Keratinocyte (primary cell): ENCODE results near the gene ARHGAP32. TPM values are rescaled to one million over a fixed set of nuclear protein-coding genes. Genes with fewer than 3 reads are reported as not detected.

Experiments used
- DNase-seq: peaks from one replicate; pipeline ENCODE4 v3.0.0-alpha.2; 2011; ENCODE audit warnings: low read depth, missing footprints, low spot score
- FAIRE-seq: peaks from 2 replicates; lab custom pipeline; 2011; peaks lifted over from hg19 to GRCh38; lab: Jason Lieb, UNC
- H2AFZ ChIP-seq: 2 replicates; pipeline ENCODE4 v1.6.0; 2012; ENCODE audit warnings: low read length, control low read depth, inconsistent platforms; ENCODE audit not compliant: control insufficient read depth
- H3K27ac ChIP-seq: 2 replicates; pipeline ENCODE4 v1.5.1; 2011; ENCODE audit warnings: low read length; ENCODE audit not compliant: control insufficient read depth, insufficient read depth
- H3K27me3 ChIP-seq: 3 replicates; pipeline ENCODE4 v1.6.0; 2011; ENCODE audit warnings: low read length; ENCODE audit not compliant: control insufficient read depth, insufficient read depth; ENCODE audit errors: extremely low read depth
- H3K36me3 ChIP-seq, 2 experiments: 2 replicates in 1 of 2; 3 replicates in 1 of 2; pipeline ENCODE4 v1.5.1; 2011; ENCODE audit warnings: low read length in 2 of 2, mild to moderate bottlenecking in 1 of 2; ENCODE audit not compliant: control insufficient read depth in 2 of 2, insufficient read depth in 2 of 2; ENCODE audit errors: extremely low read depth in 1 of 2
- H3K4me1 ChIP-seq: 3 replicates; pipeline ENCODE4 v1.5.1; 2011; ENCODE audit warnings: low read length; ENCODE audit not compliant: control insufficient read depth, insufficient read depth; ENCODE audit errors: extremely low read depth
- H3K4me2 ChIP-seq: 3 replicates; pipeline ENCODE4 v1.6.0; 2011; ENCODE audit warnings: low read depth, low read length; ENCODE audit not compliant: control insufficient read depth, insufficient read depth; ENCODE audit errors: extremely low read depth
- H3K4me3 ChIP-seq, 3 experiments: fragments of 200-600 bp in 1 of 3; sonication (generic) in 1 of 3; 2 replicates in 2 of 3; 3 replicates in 1 of 3; pipeline ENCODE4 v1.5.1; 2011 to 2016; ENCODE audit warnings: low read length in 3 of 3, mild to moderate bottlenecking in 3 of 3, control low read depth in 2 of 3, inconsistent platforms in 1 of 3, low read depth in 1 of 3, mixed read lengths in 1 of 3, mixed run types in 1 of 3, moderate library complexity in 1 of 3; ENCODE audit not compliant: control insufficient read depth in 2 of 3, insufficient read depth in 2 of 3; ENCODE audit errors: extremely low read depth in 1 of 3
- H3K79me2 ChIP-seq: 2 replicates; pipeline ENCODE4 v1.6.0; 2012; ENCODE audit warnings: low read length; ENCODE audit not compliant: control insufficient read depth, insufficient read depth
- H3K9ac ChIP-seq: 3 replicates; pipeline ENCODE4 v1.6.0; 2011; ENCODE audit warnings: low read length; ENCODE audit not compliant: control insufficient read depth, insufficient read depth; ENCODE audit errors: extremely low read depth
- H3K9me1 ChIP-seq: 3 replicates; pipeline ENCODE4 v1.6.0; 2011; ENCODE audit warnings: low read length; ENCODE audit not compliant: control insufficient read depth, insufficient read depth; ENCODE audit errors: extremely low read depth
- H3K9me3 ChIP-seq: 2 replicates; pipeline ENCODE4 v1.5.1; 2012; ENCODE audit warnings: low read depth, low read length; ENCODE audit not compliant: control insufficient read depth
- H4K20me1 ChIP-seq: 3 replicates; pipeline ENCODE4 v1.6.0; 2011; ENCODE audit warnings: low read length; ENCODE audit not compliant: control insufficient read depth, insufficient read depth; ENCODE audit errors: extremely low read depth
- CTCF ChIP-seq, 3 experiments: IDR thresholded peaks in 1 of 3; conservative IDR thresholded peaks in 1 of 3; optimal IDR thresholded peaks in 1 of 3; 2 replicates in 2 of 3; 3 replicates in 1 of 3; pipeline versions ENCODE3 to v1.5.1; 2011; ENCODE audit warnings: low read length in 3 of 3, mild to moderate bottlenecking in 3 of 3, moderate library complexity in 2 of 3, control low read depth in 1 of 3, inconsistent platforms in 1 of 3; ENCODE audit not compliant: insufficient read depth in 2 of 3; ENCODE audit errors: extremely low read depth in 1 of 3
- EZH2 ChIP-seq: IDR thresholded peaks from one replicate; pipeline ENCODE4 v1.6.1; 2012; ENCODE audit warnings: inconsistent platforms, mild to moderate bottlenecking, low read length, moderate library complexity
- dilution Hi-C: fragments of 300-500 bp; cut with MboI; formaldehyde crosslinking; loops from one replicate; pipeline ENCODE4 v1.7.0; 2020; ENCODE audit warnings: low sequenced_read_pairs; ENCODE audit not compliant: extremely low pct_ligation_motif_present
- polyA plus RNA-seq, 5 experiments: library from polyadenylated mRNA; depleted of rRNA in 3 of 5; stranded (reverse) in 3 of 5; stranded (forward) in 1 of 5; unstranded in 1 of 5; fragments of >200 nt; gene quantifications; 1 replicate in 1 of 5; 2 replicates in 3 of 5; 3 replicates in 1 of 5; pipeline versions ENCODE4 v1.2.1 to v1.2.3, GENCODE V29; 2011 to 2012; ENCODE audit warnings: missing spikeins in 2 of 5, low read depth in 1 of 5, low replicate concordance in 1 of 5

Gene ARHGAP32
- polyA plus RNA-seq, 1 donor (not counting 4 experiments of a cell fraction or from before 2014, with no cell fraction given) = 10.8 TPM

GRCh38 chr11:129106788-129107187, 85.3 kb downstream of the ARHGAP32 start:
- no peaks in the 10 kb centered on the region for H3K79me2 ChIP-seq
- DNase-seq = no peak

GRCh38 chr11:129102756-129103155, 89.4 kb downstream of the ARHGAP32 start:
- TF ChIP-seq EZH2 (no peak), CTCF (optimal IDR thresholded peaks at IDR 0.05 in 1 of 3, IDR thresholded peaks at IDR 0.05 in 1 of 3, conservative IDR thresholded peaks at IDR 0.05 in 1 of 3; ENCODE audit: extremely low read depth in 1 of 3, insufficient read depth in 2 of 3, low read length in 3 of 3) (no peak)
- Histone ChIP-seq H3K9me1 (no peaks in the 10 kb centered on the region), H3K9ac (no peak overlapping the region), H3K36me3 (peaks cover 0 to 3% of the 10 kb centered on the region in 2 experiments), H3K4me2 (no peak overlapping the region), H3K4me3 (no peak overlapping the region), H3K27ac (no peak overlapping the region), H3K4me1 (no peaks in the 10 kb centered on the region), H3K9me3 (peaks cover 3% of the 10 kb centered on the region), H4K20me1 (no peaks in the 10 kb centered on the region), H3K27me3 (no peaks in the 10 kb centered on the region), H2AFZ (no peak overlapping the region), H3K79me2 (no peaks in the 10 kb centered on the region)
- dilution Hi-C loops = no loop called here
- FAIRE-seq (no peak), DNase-seq (no peak)

More at GRCh38 chr11:129106788-129107187, 85.3 kb downstream of the ARHGAP32 start:
- Histone ChIP-seq H3K36me3 (no peaks in the 10 kb centered on the region), H3K9me1 (no peaks in the 10 kb centered on the region), H3K9ac (no peak overlapping the region), H3K9me3 (peaks cover 3% of the 10 kb centered on the region), H2AFZ (no peak overlapping the region), H3K4me2 (no peak overlapping the region), H3K27me3 (no peaks in the 10 kb centered on the region), H3K4me1 (no peaks in the 10 kb centered on the region), H3K4me3 (no peak overlapping the region), H4K20me1 (no peaks in the 10 kb centered on the region), H3K27ac (no peak overlapping the region)
- no peak for TF ChIP-seq CTCF (optimal IDR thresholded peaks at IDR 0.05 in 1 of 3, IDR thresholded peaks at IDR 0.05 in 1 of 3, conservative IDR thresholded peaks at IDR 0.05 in 1 of 3; ENCODE audit: extremely low read depth in 1 of 3, insufficient read depth in 2 of 3, low read length in 3 of 3)
- no peak for TF ChIP-seq EZH2
- dilution Hi-C loops = no loop called here
- no peak for FAIRE-seq
